GM19240 (cell line): ENCODE data around the gene ETHE1.

Source experiments
- DNase-seq: peaks from one replicate; pipeline ENCODE4 v3.0.0; 2011; ENCODE audit warnings: low spot score; ENCODE audit not compliant: insufficient read length

ETHE1 gene

GRCh38 chr19:43526884-43527859 is at the start of gene ETHE1:
TSS of gene ETHE1 (minus strand) at chr19:43527201. CDS start at chr19:43527177, 24 bp downstream.
- peak; percentile 45 for DNase-seq

GRCh38 chr19:43575955-43576878 is 49.2 kb upstream of the ETHE1 start:
- DNase-seq: no peak

- DNase-seq: peak; percentile 93
Observed at GRCh38 chr19:43575156-43575950, 48.4 kb upstream of the ETHE1 start, which contains the start of the genes PINLYP and XRCC1. TSS of gene PINLYP (plus strand) at chr19:43575801. CDS start at chr19:43577192, 1,391 bp downstream. TSS of gene XRCC1 (minus strand) at chr19:43575527. CDS start at chr19:43575458, 69 bp downstream.

GRCh38 chr19:43574424-43575155 is 47.6 kb upstream of the ETHE1 start:
- DNase-seq: no peak

GRCh38 chr19:43572171-43572588 is 45.2 kb upstream of the ETHE1 start:
- no peak for DNase-seq

- DNase-seq: no peak
Observed at GRCh38 chr19:43570174-43570791, 43.3 kb upstream of the ETHE1 start.

- no peak for DNase-seq
Observed at GRCh38 chr19:43569657-43570056, 42.7 kb upstream of the ETHE1 start.

- no peak for DNase-seq
Observed at GRCh38 chr19:43564800-43565199, 37.8 kb upstream of the ETHE1 start.

GRCh38 chr19:43563816-43564457 is 36.9 kb upstream of the ETHE1 start:
- no peak for DNase-seq

GRCh38 chr19:43562698-43563241 is 35.8 kb upstream of the ETHE1 start:
- DNase-seq: no peak

- no peak for DNase-seq
Observed at GRCh38 chr19:43562226-43562697, 35.3 kb upstream of the ETHE1 start.

- no peak for DNase-seq
Observed at GRCh38 chr19:43561139-43561970, 34.4 kb upstream of the ETHE1 start.

- DNase-seq: no peak
Observed at GRCh38 chr19:43560687-43561086, 33.7 kb upstream of the ETHE1 start.

- peak; percentile 69 for DNase-seq
Observed at GRCh38 chr19:43555185-43555770, 28.3 kb upstream of the ETHE1 start.

- no peak for DNase-seq
Observed at GRCh38 chr19:43554317-43554895, 27.4 kb upstream of the ETHE1 start.

- DNase-seq: no peak
Observed at GRCh38 chr19:43553656-43554055, 26.7 kb upstream of the ETHE1 start.

GRCh38 chr19:43552616-43553015 is 25.6 kb upstream of the ETHE1 start:
- no peak for DNase-seq
